H1 (cell line): Measurements from ENCODE around the gene VWA3B.

ENCODE experiments used
- BRCA1 ChIP-seq: IDR thresholded peaks from 2 replicates; pipeline ENCODE4 v1.6.1; 2012; ENCODE audit warnings: low read depth, low read length, improper control_type of control experiment
- CTCF ChIP-seq, 3 experiments: IDR thresholded peaks; 1 replicate in 2 of 3; 2 replicates in 1 of 3; pipeline versions ENCODE4 v1.5.1 to v1.6.1; 2011; ENCODE audit warnings: low read length in 3 of 3, mild to moderate bottlenecking in 3 of 3, inconsistent platforms in 2 of 3, low read depth in 1 of 3, moderate library complexity in 1 of 3; ENCODE audit not compliant: insufficient read depth in 1 of 3; ENCODE audit errors: control extremely low read depth in 1 of 3
- SRF ChIP-seq: IDR thresholded peaks from 2 replicates; pipeline ENCODE4 v1.6.1; 2011; ENCODE audit warnings: mild to moderate bottlenecking, low read depth, low read length, moderate library complexity

GRCh38 chr2:98335271-98335670 lies 248.3 kb downstream of the VWA3B start:
- TF ChIP-seq CTCF (IDR thresholded peaks at IDR 0.05; ENCODE audit: control extremely low read depth in 1 of 3, insufficient read depth in 1 of 3, low read depth in 1 of 3, low read length in 3 of 3) = no peak
- no peak for TF ChIP-seq SRF
- TF ChIP-seq BRCA1 = no peak
